ENCODE results near the gene CSNK1E. TPM values are rescaled to one million over a fixed set of nuclear protein-coding genes. Genes with fewer than 3 reads are reported as not detected.

The CSNK1E gene
- total and polyA plus RNA-seq, 2 experiments from 2014 or later = 85.8 to 123 TPM

- TF ChIP-seq EZH2 (IDR thresholded peaks at IDR 0.05; ENCODE audit: borderline replicate concordance) = no peak
- TF ChIP-seq, protein P1, sequence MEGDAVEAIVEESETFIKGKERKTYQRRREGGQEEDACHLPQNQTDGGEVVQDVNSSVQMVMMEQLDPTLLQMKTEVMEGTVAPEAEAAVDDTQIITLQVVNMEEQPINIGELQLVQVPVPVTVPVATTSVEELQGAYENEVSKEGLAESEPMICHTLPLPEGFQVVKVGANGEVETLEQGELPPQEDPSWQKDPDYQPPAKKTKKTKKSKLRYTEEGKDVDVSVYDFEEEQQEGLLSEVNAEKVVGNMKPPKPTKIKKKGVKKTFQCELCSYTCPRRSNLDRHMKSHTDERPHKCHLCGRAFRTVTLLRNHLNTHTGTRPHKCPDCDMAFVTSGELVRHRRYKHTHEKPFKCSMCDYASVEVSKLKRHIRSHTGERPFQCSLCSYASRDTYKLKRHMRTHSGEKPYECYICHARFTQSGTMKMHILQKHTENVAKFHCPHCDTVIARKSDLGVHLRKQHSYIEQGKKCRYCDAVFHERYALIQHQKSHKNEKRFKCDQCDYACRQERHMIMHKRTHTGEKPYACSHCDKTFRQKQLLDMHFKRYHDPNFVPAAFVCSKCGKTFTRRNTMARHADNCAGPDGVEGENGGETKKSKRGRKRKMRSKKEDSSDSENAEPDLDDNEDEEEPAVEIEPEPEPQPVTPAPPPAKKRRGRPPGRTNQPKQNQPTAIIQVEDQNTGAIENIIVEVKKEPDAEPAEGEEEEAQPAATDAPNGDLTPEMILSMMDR (IDR thresholded peaks at IDR 0.05; ENCODE audit: poor library complexity) = no peak
- TF ChIP-seq EZH2phosphoT487 (IDR thresholded peaks at IDR 0.05; ENCODE audit: low read depth, severe bottlenecking, unreplicated experiment) = no peak
- no peaks in the 10 kb centered on the region for H3K4me1 ChIP-seq (ENCODE audit: insufficient read depth)
- no peaks in the 10 kb centered on the region for H4K20me1 ChIP-seq (ENCODE audit: insufficient read depth, poor library complexity, severe bottlenecking)
- H2AFZ ChIP-seq = no peak overlapping the region
- H3K27me3 ChIP-seq = no peaks in the 10 kb centered on the region
- no peak overlapping the region for H3K4me2 ChIP-seq
- H3K79me2 ChIP-seq = no peaks in the 10 kb centered on the region
- no peak overlapping the region for H3K27ac ChIP-seq
- no peaks in the 10 kb centered on the region for H3K9me3 ChIP-seq (ENCODE audit: low read depth)
- H3K36me3 ChIP-seq (replicated peaks; ENCODE audit: insufficient read depth, low read depth) = no peaks in the 10 kb centered on the region
- no peak overlapping the region for H3K4me3 ChIP-seq
- DNase-seq (ENCODE audit: low spot score) = no peak
- H3K9me2 ChIP-seq (replicated peaks; ENCODE audit: insufficient read depth) = no peaks in the 10 kb centered on the region
- 88% methylated on average over 9 of the region's 9 CpGs for WGBS (ENCODE audit: low lambda C conversion rate, missing lambda C conversion rate)
Observed at GRCh38 chr22:38350444-38351359, 33.5 kb upstream of the CSNK1E start.

DNA sequence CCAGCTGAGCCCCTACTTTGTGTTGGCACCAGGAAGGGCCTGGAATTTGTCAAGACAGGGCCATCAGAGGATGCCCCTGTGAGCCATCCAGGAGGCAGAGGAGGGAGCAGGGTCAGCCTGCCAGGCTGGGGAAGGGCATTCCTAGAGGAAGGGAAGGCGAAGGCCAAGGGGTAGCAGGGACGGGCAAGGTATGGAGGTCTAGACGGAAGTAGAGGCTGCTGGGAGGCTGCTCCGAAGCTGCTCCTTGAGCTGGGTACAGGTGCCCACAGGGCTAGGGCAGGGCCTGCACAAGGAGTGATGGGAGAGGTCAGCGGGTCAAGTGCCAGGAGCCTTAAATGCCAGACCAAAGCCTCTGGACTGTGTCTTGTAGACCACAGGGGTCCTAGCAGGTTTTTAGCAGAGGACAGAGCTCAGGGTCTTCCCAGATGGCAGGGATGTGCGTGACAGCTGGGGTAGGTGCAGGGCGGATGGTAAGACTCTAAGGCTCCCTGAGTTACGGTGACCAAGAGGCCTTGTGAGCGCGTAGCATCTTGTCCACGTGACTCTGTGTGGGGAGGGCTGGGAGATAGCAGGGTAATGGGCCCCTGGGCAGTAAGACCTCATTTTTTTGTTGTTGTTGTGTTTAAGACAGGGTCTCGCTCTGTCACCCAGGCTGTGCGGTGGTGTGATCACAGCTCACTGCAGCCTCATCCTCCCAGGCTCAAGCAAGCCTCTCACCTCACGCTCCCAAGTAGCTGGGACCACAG lies 31.7 kb upstream of the CSNK1E start:
- Histone ChIP-seq H3K9me2 (replicated peaks; ENCODE audit: insufficient read depth) (no peaks in the 10 kb centered on the region), H3K4me3 (no peak overlapping the region), H3K27ac (no peak overlapping the region), H3K27me3 (no peaks in the 10 kb centered on the region), H3K36me3 (replicated peaks; ENCODE audit: insufficient read depth, low read depth) (no peaks in the 10 kb centered on the region), H3K79me2 (no peaks in the 10 kb centered on the region), H3K4me2 (no peak overlapping the region), H3K4me1 (ENCODE audit: insufficient read depth) (no peaks in the 10 kb centered on the region), H4K20me1 (ENCODE audit: insufficient read depth, poor library complexity, severe bottlenecking) (no peaks in the 10 kb centered on the region), H2AFZ (no peak overlapping the region), H3K9me3 (ENCODE audit: low read depth) (no peaks in the 10 kb centered on the region)
- 81% methylated on average over 14 of the region's 14 CpGs for WGBS (ENCODE audit: low lambda C conversion rate, missing lambda C conversion rate)
- TF ChIP-seq EZH2phosphoT487 (IDR thresholded peaks at IDR 0.05; ENCODE audit: low read depth, severe bottlenecking, unreplicated experiment) = no peak
- TF ChIP-seq, protein P1 (IDR thresholded peaks at IDR 0.05; ENCODE audit: poor library complexity) = no peak
- TF ChIP-seq EZH2 (IDR thresholded peaks at IDR 0.05; ENCODE audit: borderline replicate concordance) = no peak
- DNase-seq (ENCODE audit: low spot score) = no peak

- H3K4me2 ChIP-seq = no peak overlapping the region
- no peaks in the 10 kb centered on the region for H3K79me2 ChIP-seq
- H3K36me3 ChIP-seq (replicated peaks; ENCODE audit: insufficient read depth, low read depth) = no peaks in the 10 kb centered on the region
- H3K4me1 ChIP-seq (ENCODE audit: insufficient read depth) = no peaks in the 10 kb centered on the region
- no peaks in the 10 kb centered on the region for H3K27me3 ChIP-seq
- WGBS (ENCODE audit: low lambda C conversion rate, missing lambda C conversion rate) = 81% methylated on average over 14 of the region's 14 CpGs
- H4K20me1 ChIP-seq (ENCODE audit: insufficient read depth, poor library complexity, severe bottlenecking) = no peaks in the 10 kb centered on the region
- H2AFZ ChIP-seq = no peak overlapping the region
- no peak overlapping the region for H3K4me3 ChIP-seq
- no peaks in the 10 kb centered on the region for H3K9me3 ChIP-seq (ENCODE audit: low read depth)
- no peaks in the 10 kb centered on the region for H3K9me2 ChIP-seq (replicated peaks; ENCODE audit: insufficient read depth)
- DNase-seq (ENCODE audit: low spot score) = no peak
- TF ChIP-seq EZH2phosphoT487 (IDR thresholded peaks at IDR 0.05; ENCODE audit: low read depth, severe bottlenecking, unreplicated experiment) (no peak), EZH2 (IDR thresholded peaks at IDR 0.05; ENCODE audit: borderline replicate concordance) (no peak)
- TF ChIP-seq, protein P1 (IDR thresholded peaks at IDR 0.05; ENCODE audit: poor library complexity) = no peak
- no peak overlapping the region for H3K27ac ChIP-seq
Observed at GRCh38 chr22:38347944-38348750, 30.9 kb upstream of the CSNK1E start.
